GM19468 (cell line): ENCODE results near the gene CDH11.

Source experiments
- ATAC-seq: cut with Tn5 transposase; IDR thresholded peaks from one replicate; pipeline ENCODE4 v1.9.1; 2021; ENCODE audit warnings: mild to moderate bottlenecking, moderate library complexity, moderate number of reproducible peaks; ENCODE audit not compliant: unreplicated experiment; ENCODE audit errors: extremely low read depth

CDH11 gene

DNA sequence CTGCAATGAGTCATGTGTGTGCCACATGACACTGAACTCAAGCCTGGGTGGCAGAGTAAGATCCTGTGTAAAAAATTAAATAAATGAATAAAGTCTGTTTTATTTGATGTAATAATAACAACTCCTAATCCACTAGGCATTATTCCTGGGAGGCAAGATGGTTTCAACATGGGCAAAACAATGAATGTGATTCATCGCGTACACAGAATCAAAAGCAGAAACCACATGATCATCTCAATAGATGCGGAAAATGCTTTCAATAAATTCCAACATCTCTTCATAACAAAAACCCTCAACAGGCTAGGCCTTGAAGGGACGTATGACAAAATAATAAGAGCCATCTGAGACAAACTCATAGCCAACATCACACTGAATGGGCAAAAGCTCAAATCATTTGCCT lies 195.4 kb downstream of the CDH11 start:
- no peak for ATAC-seq

DNA sequence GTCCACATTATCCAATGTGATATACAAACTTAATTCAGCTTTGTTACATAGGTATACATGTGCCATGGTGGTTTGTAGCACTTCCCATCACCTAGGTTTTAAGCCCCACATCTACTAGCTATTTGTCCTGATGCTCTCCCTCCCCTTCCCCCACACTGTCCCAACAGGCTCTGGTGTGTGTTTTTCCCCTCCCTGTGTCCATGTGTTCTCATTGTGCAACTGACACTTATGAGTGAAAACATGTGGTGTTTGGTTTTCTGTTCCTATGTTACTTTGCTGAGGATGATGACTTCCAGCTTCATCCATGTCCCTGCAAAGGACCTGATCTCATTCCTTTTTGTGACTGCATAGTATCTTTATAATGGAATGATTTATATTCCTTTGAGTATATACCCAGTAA lies 196.7 kb downstream of the CDH11 start:
- no peak for ATAC-seq

DNA sequence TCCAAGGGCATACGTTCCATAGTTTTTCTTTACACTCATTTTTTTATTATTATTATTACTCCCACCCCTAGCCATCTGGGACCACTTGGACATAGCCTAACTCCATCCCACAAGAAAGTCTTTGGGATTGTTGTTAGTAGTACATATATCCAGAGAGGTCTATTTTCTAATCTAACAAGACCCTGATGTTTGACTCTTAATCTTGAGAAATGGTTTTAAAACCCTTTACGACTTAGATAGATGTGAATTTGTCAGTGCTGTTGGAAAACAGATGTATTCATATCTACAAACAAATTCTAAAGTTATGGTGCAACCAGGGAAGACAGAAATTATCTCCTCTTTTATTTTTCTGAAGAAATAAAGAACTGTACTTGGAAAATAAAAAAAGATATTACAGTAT lies 197.8 kb downstream of the CDH11 start:
- ATAC-seq: no peak

DNA sequence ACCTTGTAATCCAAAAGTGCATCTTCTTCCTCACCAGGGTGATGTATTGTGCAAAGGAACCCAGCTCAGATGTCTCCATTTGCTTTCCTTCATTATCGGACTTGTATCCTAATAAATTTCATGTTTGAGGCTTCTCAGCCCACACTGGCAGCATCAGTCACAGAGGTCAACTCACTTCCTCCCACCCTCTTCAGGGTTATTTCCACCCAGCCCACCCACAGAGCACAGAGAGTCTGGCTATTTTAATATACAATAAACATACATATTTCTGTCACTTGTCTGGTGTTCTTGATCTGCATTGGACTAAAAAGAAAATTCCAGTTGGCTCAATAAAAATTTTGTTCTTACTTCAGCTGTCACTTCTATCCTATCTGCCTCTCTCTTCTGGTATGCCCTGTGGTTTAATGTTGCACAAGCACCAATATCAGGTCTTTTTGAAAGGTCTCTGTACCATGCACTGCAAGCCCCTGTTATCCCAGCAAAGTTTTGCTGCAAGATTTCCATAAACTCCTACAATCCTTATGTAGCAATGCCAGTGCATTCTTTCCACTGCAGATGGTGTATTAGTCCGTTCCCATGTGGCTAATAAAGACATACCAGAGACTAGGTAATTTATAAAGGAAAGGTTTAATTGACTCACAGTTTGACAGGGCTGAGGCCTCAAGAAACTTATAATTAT lies 201.8 kb downstream of the CDH11 start:
- ATAC-seq: no peak

DNA sequence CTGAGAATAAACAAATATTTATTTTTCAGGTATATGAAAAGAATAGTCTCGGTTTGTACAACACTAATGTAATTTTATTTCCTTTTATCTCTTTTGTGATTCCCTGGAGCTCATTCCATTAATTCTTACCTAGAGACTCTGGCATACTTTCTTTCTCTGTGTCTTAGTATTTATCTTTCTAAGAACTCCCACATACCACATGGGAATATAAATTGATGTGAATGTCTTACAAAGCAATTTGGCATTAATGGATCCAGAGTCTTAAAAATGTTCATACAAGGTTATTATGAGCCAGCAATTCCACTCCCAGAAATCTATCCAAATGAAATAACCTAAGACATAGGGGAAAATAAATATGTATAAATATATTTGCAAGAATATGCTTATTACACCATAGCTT lies 202.7 kb downstream of the CDH11 start:
- no peak for ATAC-seq

DNA sequence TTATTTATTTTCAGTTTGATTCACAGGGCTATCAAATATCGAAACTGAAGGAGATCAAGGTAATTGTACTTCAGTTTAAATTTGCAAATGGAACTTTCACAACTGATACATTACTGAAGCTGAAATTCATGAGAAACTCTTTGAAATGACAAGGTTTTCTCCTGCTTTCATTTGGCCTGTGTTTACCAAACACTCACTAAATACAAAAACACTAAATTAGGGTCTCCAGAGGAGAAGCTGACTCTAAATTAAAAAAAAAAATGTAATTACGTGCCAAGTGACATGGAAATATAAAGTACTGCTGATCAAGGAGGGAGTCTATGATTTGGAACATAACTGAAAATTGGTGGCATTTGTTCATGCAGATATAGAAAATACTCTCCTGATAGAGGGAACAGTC lies 205.8 kb downstream of the CDH11 start:
- ATAC-seq: no peak

DNA sequence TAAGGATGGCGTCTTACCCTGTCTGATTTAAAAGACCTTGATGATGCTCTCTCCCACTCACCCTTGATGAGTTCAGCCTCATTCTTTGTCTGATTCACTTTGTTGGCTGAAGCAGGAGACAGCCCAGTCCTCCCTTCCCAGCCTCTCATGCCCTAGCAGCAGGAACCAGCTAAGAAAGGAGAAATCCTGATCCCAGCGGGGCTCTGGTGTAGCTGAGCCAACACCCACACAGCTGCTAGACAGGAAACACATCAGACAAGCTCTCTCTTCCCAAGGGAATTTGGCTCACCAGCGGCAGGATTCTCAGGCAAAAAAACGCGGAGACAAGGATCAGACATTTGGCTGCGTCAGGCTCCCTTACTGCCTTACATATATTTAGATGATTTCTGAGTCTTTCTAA lies 211.5 kb downstream of the CDH11 start:
- no peak for ATAC-seq

DNA sequence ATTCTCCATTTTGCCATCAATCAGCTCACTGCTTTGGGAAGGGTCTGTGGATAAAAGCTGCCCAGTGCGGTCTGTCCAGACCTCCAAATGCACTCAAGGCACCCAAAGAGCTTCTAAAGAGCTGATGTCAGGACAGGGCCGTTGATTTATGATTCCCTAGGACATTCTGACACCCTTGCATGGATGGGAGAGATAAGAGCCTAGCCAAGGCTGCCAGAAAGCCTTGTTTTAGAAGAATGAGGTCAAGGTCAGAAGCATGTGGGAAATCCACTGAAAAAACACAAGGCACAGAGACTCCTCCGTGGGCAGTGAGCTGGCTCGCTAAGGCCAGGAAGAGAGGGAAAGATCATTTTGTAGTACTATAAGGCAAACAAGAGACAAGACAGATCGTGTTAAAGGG lies 214.0 kb downstream of the CDH11 start:
- no peak for ATAC-seq

DNA sequence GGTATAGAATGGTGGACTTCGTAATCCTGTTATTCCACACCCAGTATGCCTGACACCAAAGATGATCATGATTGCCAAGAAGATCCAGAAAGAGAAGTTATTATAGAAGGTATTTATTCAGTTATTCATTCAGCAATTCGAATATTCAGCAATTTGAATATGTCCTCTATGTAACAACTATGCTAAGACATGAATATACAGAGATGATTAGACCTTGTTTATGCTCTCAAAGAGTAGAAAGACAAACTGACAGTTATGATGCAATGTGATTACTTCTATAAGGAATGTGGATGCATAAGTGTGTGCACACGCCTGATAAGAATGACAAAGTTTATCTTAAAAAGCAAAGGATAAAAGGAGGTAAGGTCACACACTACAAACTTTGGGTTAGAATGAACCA lies 218.1 kb downstream of the CDH11 start:
- ATAC-seq: no peak

DNA sequence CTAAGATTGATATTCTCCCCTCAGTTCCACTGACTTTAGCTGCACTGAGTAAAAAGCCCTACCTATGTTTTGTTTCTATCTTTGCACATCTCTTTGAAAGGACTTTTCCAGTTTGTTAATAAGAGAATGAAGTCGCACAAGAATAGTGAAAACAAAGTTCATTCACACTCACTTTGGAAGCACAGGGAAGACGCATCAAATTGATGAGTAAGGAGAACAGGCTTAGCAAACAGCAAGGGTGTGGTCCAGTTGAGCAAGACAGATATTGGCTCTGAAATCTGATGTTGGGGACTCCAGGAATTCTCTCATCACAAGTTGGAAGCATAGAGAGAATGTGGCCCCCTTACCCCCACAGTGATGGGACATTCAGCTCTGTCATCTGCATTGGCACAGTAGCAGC lies 221.3 kb downstream of the CDH11 start:
- ATAC-seq: no peak

DNA sequence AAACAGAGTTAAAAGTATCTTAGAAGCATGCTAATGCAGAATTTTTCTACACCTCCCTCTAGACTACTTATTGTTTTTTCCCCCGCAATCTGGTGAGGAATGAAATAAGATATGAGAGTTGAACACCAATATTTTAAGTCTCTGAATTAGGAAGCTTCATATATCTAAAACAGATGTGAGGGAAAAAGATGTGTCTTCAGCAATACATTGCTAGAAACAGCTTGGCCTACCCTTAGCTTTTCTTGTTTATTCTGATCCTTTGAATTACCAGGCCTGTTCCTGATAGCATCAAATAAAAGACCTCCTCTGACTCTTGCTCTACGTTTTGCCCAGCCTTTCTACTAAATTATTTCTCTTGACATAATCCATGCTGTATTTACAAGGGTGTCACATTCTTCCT lies 221.8 kb downstream of the CDH11 start:
- ATAC-seq: no peak

DNA sequence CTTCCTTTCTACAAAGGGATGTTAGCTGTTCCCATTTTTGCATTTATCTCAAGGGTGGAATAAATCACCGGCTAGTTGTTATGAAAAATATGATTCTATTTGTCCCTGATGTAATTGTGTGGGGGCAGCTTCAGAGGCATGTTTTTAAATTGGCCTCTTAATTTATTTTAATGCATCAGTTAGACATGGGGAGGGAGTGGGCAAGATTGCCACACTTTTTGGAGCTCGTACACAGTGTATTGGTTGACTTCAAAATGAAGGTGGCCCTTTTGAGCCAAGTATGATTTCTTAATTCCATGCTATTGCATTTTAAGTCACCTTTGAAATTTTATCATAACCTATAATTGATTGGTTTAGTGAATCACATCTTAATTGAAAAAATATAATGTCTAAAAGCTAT lies 223.7 kb downstream of the CDH11 start:
- no peak for ATAC-seq
